ENCODE results near the gene C17orf67.

The C17orf67 gene

GRCh38 chr17:56808503-56808902 is 25.2 kb downstream of the C17orf67 start:
- no peak for DNase-seq (ENCODE audit: low read depth)

DNA sequence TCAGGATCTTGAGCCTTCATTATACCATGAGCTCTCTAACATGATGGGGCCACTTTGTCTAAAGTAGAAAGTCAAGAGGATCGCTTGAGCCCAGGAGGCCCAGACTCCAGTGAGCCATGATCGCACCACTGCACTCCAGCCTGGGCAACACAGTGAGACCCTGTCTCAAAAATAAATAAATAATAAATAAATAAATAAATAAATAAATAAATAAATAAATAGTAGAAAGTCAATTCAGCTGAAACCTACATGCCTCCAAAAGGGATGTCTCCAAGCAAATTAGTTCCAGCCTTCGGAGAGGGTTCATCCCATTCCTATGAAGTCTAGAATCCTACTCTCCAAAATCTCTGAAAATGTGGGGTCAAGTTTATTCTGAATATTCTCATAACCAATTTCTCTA is 26.0 kb downstream of the C17orf67 start:
- no peak for DNase-seq (ENCODE audit: low read depth)

GRCh38 chr17:56806949-56807348 is 26.8 kb downstream of the C17orf67 start:
- no peak for DNase-seq (ENCODE audit: low read depth)

GRCh38 chr17:56804454-56804853 is 29.3 kb downstream of the C17orf67 start:
- no peak for DNase-seq (ENCODE audit: low read depth)

GRCh38 chr17:56803071-56803470 is 30.6 kb downstream of the C17orf67 start:
- no peak for DNase-seq (ENCODE audit: low read depth)

DNA sequence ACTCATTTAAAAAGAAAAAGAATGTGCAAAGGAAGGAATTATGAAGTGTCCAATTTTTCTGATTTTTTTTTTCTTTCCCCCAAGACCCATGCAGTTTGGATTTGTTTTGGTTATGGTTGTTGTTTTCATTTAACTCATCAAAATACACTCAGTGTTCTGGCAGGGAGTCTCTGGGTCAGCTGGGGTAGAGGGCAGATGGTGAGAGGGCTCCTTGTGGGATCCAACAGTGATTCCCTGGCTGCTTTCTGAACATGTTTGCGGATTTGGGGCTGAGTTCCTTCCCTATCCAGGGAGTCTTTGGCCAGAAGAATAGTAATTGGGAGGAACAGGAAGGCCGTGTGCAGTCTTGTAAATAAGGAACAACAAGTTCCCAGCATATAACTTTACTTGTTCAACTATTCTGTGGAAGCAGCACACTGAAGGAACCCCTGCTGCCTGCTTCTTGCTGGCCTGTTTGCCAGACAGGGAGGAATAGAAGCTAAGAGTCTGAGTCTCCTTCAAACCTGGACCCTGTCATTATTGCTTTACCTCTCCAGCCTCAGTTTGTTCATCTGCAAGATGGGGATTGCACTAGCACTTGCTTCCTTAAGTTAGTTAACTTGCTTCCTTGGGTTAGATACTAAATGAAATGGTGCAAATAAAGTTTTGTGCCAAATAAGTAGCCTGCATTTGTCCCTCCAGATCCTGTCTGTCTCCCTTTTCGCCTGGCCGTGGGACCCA is 32.1 kb downstream of the C17orf67 start:
- no peak for DNase-seq (ENCODE audit: low read depth)

GRCh38 chr17:56798916-56799315 is 34.8 kb downstream of the C17orf67 start:
- DNase-seq (ENCODE audit: low read depth): no peak

GRCh38 chr17:56796536-56796935 is 37.2 kb downstream of the C17orf67 start:
- no peak for DNase-seq (ENCODE audit: low read depth)

GRCh38 chr17:56795221-56795865 is 38.4 kb downstream of the C17orf67 start:
- no peak for DNase-seq (ENCODE audit: low read depth)

DNA sequence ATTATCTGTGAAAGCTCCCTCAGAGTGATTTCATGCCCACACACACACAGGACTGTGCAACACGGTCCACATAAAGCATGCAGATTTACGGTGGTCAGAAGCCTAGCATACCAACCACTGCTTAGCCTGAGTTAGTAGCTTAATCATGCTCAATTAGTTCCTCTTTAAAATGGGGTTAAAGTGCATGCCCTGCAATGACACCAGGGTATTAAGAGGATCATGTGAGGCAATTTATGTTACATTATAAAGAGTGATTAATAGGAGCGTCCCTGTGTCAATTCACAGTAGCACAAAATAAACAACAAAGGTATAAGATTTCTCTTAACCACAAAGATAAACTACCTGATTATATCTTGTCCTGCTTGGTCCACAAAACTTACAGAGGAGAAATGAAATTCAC is 39.8 kb downstream of the C17orf67 start:
- DNase-seq (ENCODE audit: low read depth): no peak

GRCh38 chr17:56793531-56793930 is 40.2 kb downstream of the C17orf67 start:
- no peak for DNase-seq (ENCODE audit: low read depth)

- no peak for DNase-seq (ENCODE audit: low read depth)
Observed at GRCh38 chr17:56792267-56792666, 41.5 kb downstream of the C17orf67 start.

DNA sequence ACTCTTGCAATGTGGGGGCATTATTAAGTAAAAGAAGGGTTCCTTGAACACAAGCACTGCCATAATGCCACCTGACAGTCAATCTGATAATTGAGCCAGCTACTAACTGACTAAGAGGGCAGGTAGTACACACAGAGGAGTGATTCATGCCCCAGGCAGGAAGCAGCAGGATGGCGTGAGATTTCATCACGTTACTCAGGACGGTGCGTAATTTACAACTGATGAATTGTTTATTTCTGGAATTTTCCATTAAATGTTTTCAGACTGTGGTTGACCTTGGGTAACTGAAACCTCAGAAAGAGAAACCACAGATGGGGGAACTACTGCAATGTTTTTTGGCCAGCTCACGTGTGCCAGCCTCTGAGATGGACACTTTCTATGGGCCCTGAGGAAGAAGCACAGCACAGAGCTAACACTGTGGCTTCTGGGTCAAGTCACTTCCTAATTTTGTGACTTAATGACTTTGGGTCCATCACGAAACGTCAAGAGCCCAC is 46.7 kb downstream of the C17orf67 start:
- peak; percentile 24 for DNase-seq (ENCODE audit: low read depth)

DNA sequence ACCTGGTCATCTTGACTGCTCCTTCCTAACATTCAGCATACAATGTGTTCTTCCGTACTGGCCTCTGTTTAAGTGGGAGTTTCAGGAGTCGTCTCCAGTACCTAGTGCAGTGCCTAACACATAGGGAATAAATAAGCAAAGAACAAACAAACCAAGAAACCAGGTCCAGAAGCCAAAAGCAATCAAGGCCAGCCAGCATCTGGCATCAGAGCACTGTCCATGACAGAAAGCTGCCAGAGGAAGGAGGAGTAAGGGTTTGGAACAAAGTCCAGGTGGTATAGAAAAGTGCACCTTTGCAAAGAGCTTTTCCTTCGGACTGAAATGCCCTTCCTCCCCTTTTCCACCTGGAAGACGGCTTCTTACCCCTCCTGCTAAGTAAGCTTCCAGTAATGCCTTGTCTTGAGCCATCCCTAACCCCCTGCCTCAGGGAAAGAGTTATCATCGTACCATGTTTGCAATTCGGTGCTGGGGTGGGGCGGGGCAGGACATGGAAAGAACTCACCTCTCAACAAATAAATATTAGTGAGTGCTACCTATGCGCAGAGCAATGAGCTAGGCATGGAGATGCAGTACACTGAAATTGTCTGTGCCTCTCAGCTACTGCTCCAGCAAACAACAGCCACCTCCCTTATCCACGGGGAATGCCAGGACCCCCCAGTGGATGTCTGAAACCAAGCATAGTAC is 47.6 kb downstream of the C17orf67 start:
- no peak for DNase-seq (ENCODE audit: low read depth)

GRCh38 chr17:56785405-56785804 is 48.3 kb downstream of the C17orf67 start:
- DNase-seq (ENCODE audit: low read depth): no peak

DNA sequence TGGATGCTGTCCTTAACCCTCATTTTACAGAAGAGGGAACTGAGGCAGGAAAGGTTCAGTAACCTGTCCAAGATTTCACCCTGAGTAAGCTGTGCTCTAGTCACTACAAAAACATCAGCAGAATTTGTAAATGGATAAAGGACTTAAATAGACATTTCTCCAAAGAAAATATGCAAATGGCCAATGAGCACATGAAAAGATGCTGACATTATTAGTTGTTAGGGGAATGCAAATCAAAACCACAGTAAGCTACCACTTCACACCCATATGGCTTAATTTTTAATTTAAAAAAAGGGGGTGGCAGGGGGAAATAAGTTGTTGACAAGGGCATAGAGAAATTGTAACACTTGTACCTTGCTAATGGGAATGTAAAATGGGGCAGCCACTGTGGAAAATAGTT is 51.4 kb downstream of the C17orf67 start:
- no peak for DNase-seq (ENCODE audit: low read depth)

GRCh38 chr17:56781906-56782305 is 51.8 kb downstream of the C17orf67 start:
- DNase-seq (ENCODE audit: low read depth): no peak

DNA sequence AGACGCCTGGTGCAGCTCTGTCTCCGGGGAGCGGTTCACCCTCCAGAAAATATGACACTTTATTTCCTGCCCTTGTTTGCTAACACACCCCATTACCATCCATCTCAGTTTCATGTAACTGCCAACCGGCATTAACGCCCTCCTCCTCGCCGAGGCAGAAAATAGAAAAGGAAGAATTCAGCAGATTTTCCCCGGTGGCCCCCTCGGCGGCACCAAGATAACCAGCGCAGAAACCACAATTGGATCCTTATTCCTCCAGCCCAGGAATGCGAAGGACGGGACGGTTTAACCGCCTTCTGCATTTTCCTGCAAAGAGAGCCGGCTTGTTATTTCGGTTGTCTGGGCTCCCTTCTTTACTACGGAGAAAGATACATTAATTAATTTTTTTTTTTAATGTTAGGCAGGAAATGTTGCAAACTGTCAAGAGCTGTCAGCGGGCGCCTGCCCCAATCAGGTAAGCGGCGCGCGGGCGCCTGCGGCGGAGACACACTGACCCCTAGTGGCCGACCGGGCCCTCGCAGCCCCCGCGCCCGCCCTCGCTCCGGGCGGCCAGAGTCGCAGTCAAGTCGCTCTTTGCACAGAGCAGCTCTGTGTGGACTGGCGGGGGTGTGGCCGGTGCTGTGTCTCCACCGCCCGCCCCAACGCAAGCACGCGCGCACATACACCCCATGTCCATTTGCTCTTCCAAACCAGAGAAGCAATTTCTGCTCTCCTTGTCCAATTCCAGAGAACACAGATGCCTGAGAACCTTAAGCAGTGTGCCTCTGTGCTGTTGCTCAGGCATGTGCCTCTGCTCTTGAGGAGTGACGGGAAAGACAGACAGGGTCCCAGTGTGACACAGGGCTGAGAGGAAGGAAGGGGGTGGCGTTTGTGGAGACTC is 53.6 kb downstream of the C17orf67 start:
- DNase-seq (ENCODE audit: low read depth): peak; percentile 72

DNA sequence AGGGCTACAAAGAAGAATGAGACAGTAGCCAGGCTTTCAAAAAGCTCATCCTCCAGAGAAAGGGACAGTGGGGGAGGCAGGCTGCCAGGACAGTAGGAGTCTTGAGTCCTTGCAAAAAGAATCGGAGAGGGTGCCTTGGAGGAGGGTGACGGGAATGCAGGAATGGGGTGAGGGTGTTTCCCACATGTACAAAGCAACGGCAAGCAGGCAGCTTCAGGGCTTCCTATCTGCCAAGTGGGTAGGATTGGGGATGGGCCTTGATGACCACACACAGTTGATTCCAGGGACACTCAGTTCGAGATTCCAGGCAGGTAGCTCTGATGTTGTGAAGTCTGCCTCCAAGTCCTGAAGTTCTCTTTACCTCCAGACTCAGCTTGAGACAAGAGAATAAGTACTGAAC is 54.4 kb downstream of the C17orf67 start:
- no peak for DNase-seq (ENCODE audit: low read depth)

DNA sequence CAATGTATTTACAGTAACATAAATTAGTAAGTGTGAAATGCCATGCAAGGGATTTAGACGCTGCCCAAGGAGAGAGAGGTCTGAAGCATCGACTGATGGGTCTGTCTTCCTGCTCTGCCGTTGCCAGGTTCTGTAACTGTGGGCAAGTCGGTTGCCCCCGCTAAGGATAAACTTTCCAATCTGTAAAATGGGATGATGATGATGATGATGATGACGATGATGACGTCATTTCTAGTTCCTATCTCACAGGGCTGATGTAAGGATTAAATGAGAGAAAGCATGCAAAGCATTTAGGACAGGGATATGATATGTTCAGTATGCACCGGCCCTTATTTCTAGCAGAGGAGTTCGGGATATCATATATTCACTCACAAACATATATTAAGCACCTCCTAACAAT is 54.8 kb downstream of the C17orf67 start:
- no peak for DNase-seq (ENCODE audit: low read depth)

DNA sequence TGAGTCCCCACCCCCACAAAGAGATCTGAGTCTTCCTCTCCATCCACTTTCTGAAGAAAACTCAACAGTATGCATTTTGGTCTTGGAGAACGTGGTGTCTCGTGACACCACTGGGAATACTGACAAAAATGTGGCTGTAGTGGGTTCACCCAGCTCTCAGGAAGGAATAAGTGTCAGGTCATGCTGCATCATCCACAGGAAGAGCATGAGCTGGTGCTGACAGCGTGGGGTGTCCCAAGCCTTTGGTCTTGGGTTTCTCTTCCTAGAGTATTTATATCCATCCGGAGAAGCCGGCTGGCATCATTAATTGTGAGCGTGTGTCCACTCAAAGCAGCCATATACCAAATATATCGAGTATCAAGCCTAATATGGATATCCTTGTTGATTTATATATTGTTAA is 55.9 kb downstream of the C17orf67 start:
- no peak for DNase-seq (ENCODE audit: low read depth)

DNA sequence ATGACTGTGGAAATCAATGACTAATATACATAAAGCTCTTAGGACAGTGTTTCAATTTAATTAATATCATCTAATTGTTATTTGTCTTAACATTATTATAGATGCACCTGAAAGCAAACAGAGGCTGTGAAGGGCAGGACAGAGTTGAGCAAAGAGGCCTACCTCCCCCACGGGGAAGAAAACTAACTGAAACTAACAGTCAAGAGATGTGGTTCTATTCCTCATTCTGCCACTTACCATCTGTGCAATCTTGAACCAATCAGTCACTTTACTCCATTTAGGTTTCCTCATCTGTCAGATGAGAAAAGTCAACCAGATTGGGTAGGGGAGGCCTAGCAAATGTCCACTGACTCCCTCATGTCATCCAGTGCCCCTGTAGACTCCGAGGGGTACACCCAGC is 59.1 kb downstream of the C17orf67 start:
- no peak for DNase-seq (ENCODE audit: low read depth)
